Kidney (tissue), 14 donors: ENCODE data around the gene COL4A2. TPM values are rescaled to one million over a fixed set of nuclear protein-coding genes. Genes with fewer than 3 reads are reported as not detected.

ENCODE experiments used
- DNase-seq, 5 donors: peaks; one replicate each; pipeline ENCODE4 v3.0.0-alpha.2; 2013 to 2020
- FAIRE-seq: peaks from 2 replicates; lab custom pipeline; 2012; peaks lifted over from hg19 to GRCh38; lab: Jason Lieb, UNC
- H3K27ac ChIP-seq, 2 donors: one replicate each; pipeline ENCODE4 v1.7.0; 2013; ENCODE audit warnings: low read depth in 2 of 2, low read length in 2 of 2, inconsistent platforms in 1 of 2
- H3K27me3 ChIP-seq: one replicate; pipeline ENCODE4 v1.7.1; 2013; ENCODE audit warnings: low read length, inconsistent platforms; ENCODE audit not compliant: control insufficient read depth, insufficient read depth
- H3K36me3 ChIP-seq, 3 donors: one replicate each; pipeline versions ENCODE4 v1.7.0 to v1.7.1; 2013; ENCODE audit warnings: low read length in 3 of 3, control low read depth in 1 of 3, inconsistent platforms in 1 of 3; ENCODE audit not compliant: insufficient read depth in 3 of 3, control insufficient read depth in 2 of 3
- H3K4me1 ChIP-seq, 3 donors: one replicate each; pipeline versions ENCODE4 v1.7.0 to v1.7.1; 2013; ENCODE audit warnings: low read length in 3 of 3, inconsistent platforms in 1 of 3, low read depth in 1 of 3; ENCODE audit not compliant: control insufficient read depth in 2 of 3, insufficient read depth in 2 of 3
- H3K4me3 ChIP-seq, 3 donors: one replicate each; pipeline versions ENCODE4 v1.7.0 to v1.8.1; 2013; ENCODE audit warnings: low read length in 3 of 3, control low read depth in 1 of 3, inconsistent platforms in 1 of 3
- H3K9ac ChIP-seq, 3 donors: one replicate each; pipeline versions ENCODE4 v1.7.0 to v1.7.1; 2013; ENCODE audit warnings: low read length in 3 of 3, control low read depth in 1 of 3, inconsistent platforms in 1 of 3
- H3K9me3 ChIP-seq, 3 donors: one replicate each; pipeline versions ENCODE4 v1.7.0 to v1.7.1; 2013; ENCODE audit warnings: low read length in 3 of 3, control low read depth in 1 of 3, inconsistent platforms in 1 of 3; ENCODE audit not compliant: control insufficient read depth in 2 of 3, insufficient read depth in 1 of 3
- intact Hi-C: fragments of 100-400 bp; cut with DNase I; formaldehyde crosslinking; loops from one replicate; pipeline ENCODE4 v1.11.1; 2022
- polyA plus RNA-seq: library from polyadenylated mRNA; stranded (reverse); fragments of 350-450 nt; fragmentation: Illumina TruSeq; extraction: RNeasy Lipid Tissue Mini Kit (QIAGEN cat#74804); gene quantifications from one replicate; pipeline ENCODE4 v1.2.3, GENCODE V29; 2014; ENCODE audit warnings: low read depth, low replicate concordance; ENCODE audit not compliant: insufficient read depth
- total RNA-seq: library from RNA; stranded (reverse); fragmentation: NEBNext Ultra II Directional; extraction: Animal tissue kit (Norgen Biotek cat#: 25700); gene quantifications from one replicate; pipeline ENCODE4 v1.2.1, GENCODE V29; 2021
- TF ChIP-seq, protein P1 (sequence below): IDR thresholded peaks from 3 replicates; pipeline ENCODE4 v1.5.1; 2012; ENCODE audit warnings: mild to moderate bottlenecking, moderate library complexity, borderline replicate concordance; ENCODE audit not compliant: insufficient read depth; ENCODE audit errors: extremely low read depth
- donor health status: control.
- donor health status: control.
- donor health status: control.
- donor health status: control.
- donor health status: control.
- donor health status: DM: yes; HTN: yes; CAD: no.
- donor health status: Normal renal cell carcinoma (clear cell type).

COL4A2 gene
- total and polyA plus RNA-seq, 2 donors from 2014 or later = 126 to 265 TPM

DNA sequence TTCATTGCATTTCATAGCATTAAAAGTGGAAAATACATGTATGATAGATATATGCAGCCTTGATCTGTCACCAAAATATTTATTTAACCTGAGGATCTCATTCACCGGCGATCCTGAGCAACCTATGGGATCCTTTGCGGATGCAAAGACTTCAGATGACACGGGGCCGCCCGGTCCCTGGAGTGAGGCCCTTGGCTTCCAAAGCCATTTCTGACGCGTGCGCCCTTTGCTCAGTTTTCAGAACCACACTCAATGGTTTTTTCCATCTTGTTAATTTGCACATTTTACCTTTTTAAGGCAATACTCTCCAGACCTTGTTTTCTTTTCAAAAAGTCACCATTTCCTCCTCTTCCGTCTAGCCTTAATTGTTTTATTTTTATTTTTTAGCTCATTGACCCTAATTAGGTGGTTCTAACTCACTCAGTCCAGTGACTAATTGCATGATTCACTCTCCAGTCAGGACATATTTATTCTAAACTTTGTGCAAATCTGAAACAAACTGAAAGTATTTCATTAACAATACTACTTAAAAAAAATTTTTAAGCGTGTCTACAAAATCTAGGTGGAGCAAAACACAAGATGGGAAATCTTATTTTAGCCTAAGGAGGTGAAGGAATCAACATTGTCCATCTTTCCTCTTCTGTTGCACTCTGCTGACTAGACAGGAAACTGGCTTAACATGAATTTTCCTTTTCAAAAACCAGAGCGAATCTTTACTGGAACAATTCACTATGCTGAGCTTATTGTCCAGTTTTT, 48.0 kb upstream of the COL4A2 start:
- H3K27me3 ChIP-seq = no peaks in the 10 kb centered on the region
- no peak overlapping the region for H3K4me3 ChIP-seq
- intact Hi-C loops = no loop called here
- peaks cover 7 to 20% (median 19%) of the 10 kb centered on the region in 3 donors for H3K4me1 ChIP-seq
- H3K9me3 ChIP-seq = peaks cover 0 to 1% (median 0%) of the 10 kb centered on the region in 3 donors
- TF ChIP-seq, protein P1, sequence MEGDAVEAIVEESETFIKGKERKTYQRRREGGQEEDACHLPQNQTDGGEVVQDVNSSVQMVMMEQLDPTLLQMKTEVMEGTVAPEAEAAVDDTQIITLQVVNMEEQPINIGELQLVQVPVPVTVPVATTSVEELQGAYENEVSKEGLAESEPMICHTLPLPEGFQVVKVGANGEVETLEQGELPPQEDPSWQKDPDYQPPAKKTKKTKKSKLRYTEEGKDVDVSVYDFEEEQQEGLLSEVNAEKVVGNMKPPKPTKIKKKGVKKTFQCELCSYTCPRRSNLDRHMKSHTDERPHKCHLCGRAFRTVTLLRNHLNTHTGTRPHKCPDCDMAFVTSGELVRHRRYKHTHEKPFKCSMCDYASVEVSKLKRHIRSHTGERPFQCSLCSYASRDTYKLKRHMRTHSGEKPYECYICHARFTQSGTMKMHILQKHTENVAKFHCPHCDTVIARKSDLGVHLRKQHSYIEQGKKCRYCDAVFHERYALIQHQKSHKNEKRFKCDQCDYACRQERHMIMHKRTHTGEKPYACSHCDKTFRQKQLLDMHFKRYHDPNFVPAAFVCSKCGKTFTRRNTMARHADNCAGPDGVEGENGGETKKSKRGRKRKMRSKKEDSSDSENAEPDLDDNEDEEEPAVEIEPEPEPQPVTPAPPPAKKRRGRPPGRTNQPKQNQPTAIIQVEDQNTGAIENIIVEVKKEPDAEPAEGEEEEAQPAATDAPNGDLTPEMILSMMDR = no peak
- H3K27ac ChIP-seq = peak overlapping the region in 1 of 2 donors; percentile 24
- DNase-seq = no peak
- peak; percentile 44 for FAIRE-seq
- H3K36me3 ChIP-seq = no peaks in the 10 kb centered on the region
- H3K9ac ChIP-seq = no peak overlapping the region

DNA sequence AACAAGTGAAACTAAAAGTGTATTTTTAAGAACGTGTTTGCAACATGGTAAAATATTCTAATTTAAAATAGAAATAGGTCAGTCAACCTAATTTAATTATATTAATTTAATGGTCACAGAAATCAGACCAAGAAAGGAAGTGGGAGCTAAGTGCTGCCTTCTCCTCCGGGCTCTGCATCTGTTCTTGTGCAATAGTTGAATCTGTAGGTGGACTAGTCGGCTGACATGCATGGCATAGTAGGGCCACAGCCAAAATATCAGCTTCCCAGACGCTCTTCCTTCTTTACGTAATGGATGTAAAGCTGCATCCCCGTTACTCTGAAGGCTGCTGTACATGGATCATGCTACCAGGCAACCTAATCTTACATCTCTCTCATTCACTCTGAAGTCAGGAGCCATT, 47.4 kb upstream of the COL4A2 start:
- no peak for FAIRE-seq
- H3K9ac ChIP-seq = no peak overlapping the region
- no peaks in the 10 kb centered on the region for H3K27me3 ChIP-seq
- peaks cover 0 to 1% (median 0%) of the 10 kb centered on the region in 3 donors for H3K9me3 ChIP-seq
- TF ChIP-seq, protein P1 = no peak
- no peak overlapping the region for H3K27ac ChIP-seq
- H3K4me3 ChIP-seq = no peak overlapping the region
- no peak for DNase-seq
- no peaks in the 10 kb centered on the region for H3K36me3 ChIP-seq
- intact Hi-C loops = no loop called here
- peaks cover 13 to 23% (median 21%) of the 10 kb centered on the region in 3 donors for H3K4me1 ChIP-seq

DNA sequence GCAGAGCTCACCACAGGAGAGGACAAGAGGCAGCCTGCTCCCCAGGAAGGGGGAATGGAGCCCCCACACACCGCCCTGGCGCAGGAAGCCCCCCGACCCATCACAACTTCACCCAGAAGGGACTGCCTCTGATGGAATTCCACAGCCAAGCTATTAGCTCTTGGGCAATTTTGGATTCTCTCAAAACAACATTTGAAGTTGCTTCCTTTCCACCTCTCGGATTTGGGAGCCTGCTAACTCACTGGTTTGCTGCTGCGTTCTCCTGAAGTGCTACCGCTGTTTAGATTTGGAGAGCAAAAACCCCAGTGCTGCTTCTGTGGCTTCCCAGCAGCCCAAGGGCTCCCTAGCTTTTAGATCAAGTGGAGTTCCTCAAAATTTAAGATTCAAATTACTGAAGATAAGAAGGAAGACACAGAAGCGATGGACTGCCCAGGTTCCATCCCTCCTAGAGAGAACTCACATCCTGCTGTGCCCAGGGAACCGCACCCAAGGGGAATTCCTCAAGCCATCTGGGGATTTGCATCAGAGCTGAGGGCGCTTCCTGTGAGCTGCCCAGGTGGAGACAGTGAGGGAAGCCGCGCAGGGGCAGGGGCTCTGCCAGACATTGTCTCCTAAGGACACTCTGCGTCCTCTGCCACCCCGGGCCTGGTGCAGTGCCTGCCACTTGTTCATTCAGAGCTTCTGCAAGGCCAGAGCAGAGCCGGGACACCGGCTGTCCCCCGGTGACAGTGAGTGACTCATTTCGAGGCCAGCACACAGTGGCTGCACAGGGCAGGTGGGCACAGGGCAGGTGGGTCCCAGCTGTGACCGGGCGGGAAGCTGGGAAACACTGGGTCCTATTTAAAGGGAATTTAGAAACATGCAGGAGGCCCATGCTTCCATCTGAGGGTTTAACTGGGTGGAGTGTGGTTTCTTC, 45.7 kb upstream of the COL4A2 start:
- Histone ChIP-seq H3K27me3 (no peaks in the 10 kb centered on the region), H3K9ac (no peak overlapping the region), H3K4me3 (no peak overlapping the region), H3K4me1 (peaks cover 15 to 28% (median 24%) of the 10 kb centered on the region in 3 donors), H3K27ac (no peak overlapping the region), H3K9me3 (peaks cover 0 to 1% (median 0%) of the 10 kb centered on the region in 3 donors), H3K36me3 (no peaks in the 10 kb centered on the region)
- no peak for DNase-seq
- FAIRE-seq = no peak
- intact Hi-C loops = no loop called here
- TF ChIP-seq, protein P1 = no peak
